Hippocampal formation (tissue), 2 donors: ENCODE results near the gene SOX6.
A peak's percentile ranks its signal among the peaks of the same experiment; 100 is the strongest.
"Not testable (repeated sequence)": the region's sequence is repeated elsewhere in the genome, so short reads cannot be mapped to it uniquely, and the experiment has no call there.

Experiments
- DNase-seq, 2 donors: peaks; one replicate each; lab custom pipeline; 2025; lab: John Stamatoyannopoulos, UW

The SOX6 gene

GRCh38 chr11:16356057-16356760 lies at the start of gene SOX6:
TSS of gene SOX6 (minus strand) at chr11:16356546. CDS start at chr11:16341248, 15,298 bp downstream.
- peak; percentile 5 to 51 for DNase-seq

GRCh38 chr11:16404781-16405285 lies 48.5 kb upstream of the SOX6 start:
- no peak for DNase-seq

- no peak for DNase-seq
Observed at GRCh38 chr11:16403851-16404250, 47.5 kb upstream of the SOX6 start.

GRCh38 chr11:16403448-16403803 lies 47.1 kb upstream of the SOX6 start:
- no peak for DNase-seq

- peak; percentile 17 to 97 for DNase-seq
Observed at GRCh38 chr11:16402654-16403447, 46.5 kb upstream of the SOX6 start.

- no peak for DNase-seq
Observed at GRCh38 chr11:16397390-16397789, 41.0 kb upstream of the SOX6 start.

GRCh38 chr11:16395601-16396000 lies 39.3 kb upstream of the SOX6 start:
- DNase-seq, result no peak

- DNase-seq, result no peak
Observed at GRCh38 chr11:16394947-16395346, 38.6 kb upstream of the SOX6 start.

GRCh38 chr11:16393340-16393739 lies 37.0 kb upstream of the SOX6 start:
- no peak for DNase-seq

GRCh38 chr11:16392616-16393015 lies 36.3 kb upstream of the SOX6 start:
- no peak for DNase-seq

- DNase-seq, result not testable (repeated sequence)
Observed at GRCh38 chr11:16390826-16391225, 34.5 kb upstream of the SOX6 start.

- no peak for DNase-seq
Observed at GRCh38 chr11:16385099-16385498, 28.8 kb upstream of the SOX6 start.

GRCh38 chr11:16382638-16383380 lies 26.5 kb upstream of the SOX6 start:
- no peak for DNase-seq

- no peak for DNase-seq
Observed at GRCh38 chr11:16382186-16382585, 25.8 kb upstream of the SOX6 start.

- DNase-seq, result no peak
Observed at GRCh38 chr11:16380941-16381568, 24.7 kb upstream of the SOX6 start.

- DNase-seq, result no peak
Observed at GRCh38 chr11:16378906-16379305, 22.6 kb upstream of the SOX6 start.

GRCh38 chr11:16377746-16378145 lies 21.4 kb upstream of the SOX6 start:
- no peak for DNase-seq

- not testable (repeated sequence) for DNase-seq
Observed at GRCh38 chr11:16375664-16376063, 19.3 kb upstream of the SOX6 start.

- DNase-seq, result no peak
Observed at GRCh38 chr11:16373768-16374167, 17.4 kb upstream of the SOX6 start.

- DNase-seq, result no peak
Observed at GRCh38 chr11:16372355-16372754, 16.0 kb upstream of the SOX6 start.

- no peak for DNase-seq
Observed at GRCh38 chr11:16367252-16367651, 10.9 kb upstream of the SOX6 start.
